SIG-M5 treated with dmso at 0.1 percent for 504 hours (cell line): ENCODE measurements around the gene OPN1SW.
A peak's percentile ranks its signal among the peaks of the same experiment; 100 is the strongest.

ENCODE experiments used
- DNase-seq: peaks from one replicate; lab custom pipeline; 2025; ENCODE audit not compliant: unreplicated experiment; lab: John Stamatoyannopoulos, UW

Gene OPN1SW

DNA sequence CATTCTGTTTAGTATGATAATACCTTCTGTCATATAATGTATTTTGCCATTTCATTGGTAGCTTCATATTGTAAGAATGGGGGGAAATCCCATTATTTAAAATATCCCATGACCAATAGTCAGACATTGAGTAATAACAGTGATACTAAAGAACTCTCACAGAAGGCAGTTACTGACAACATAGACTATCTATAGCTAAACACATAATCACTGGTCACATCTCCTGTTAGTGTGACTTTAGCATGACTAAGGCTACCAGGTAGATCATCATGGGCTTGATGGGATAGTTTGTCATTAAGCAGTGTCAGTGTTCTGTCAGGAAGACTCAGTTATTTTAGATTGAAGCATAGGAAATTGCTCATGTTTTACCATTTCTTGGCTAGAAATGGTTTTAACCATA lies 16.4 kb downstream of the OPN1SW start:
- DNase-seq = no peak

DNA sequence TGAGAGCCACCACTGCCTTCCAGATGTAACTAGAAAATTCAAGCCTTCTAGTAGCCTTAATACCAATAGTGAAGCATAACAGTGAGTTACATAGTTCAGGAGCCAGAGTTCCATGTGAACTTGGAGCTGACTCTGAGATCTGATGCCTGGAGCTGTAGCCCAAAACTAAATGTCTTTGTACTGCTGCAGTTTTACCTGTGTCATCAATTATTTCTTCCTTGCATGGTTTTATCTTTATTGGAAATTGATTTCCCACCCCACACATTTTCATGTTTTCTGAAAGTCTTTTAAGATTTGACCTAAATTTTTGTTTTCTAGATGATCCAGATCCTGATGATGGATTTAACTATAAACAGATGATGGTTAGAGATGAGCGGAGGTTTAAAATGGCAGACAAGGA lies 17.0 kb downstream of the OPN1SW start:
- DNase-seq = no peak

DNA sequence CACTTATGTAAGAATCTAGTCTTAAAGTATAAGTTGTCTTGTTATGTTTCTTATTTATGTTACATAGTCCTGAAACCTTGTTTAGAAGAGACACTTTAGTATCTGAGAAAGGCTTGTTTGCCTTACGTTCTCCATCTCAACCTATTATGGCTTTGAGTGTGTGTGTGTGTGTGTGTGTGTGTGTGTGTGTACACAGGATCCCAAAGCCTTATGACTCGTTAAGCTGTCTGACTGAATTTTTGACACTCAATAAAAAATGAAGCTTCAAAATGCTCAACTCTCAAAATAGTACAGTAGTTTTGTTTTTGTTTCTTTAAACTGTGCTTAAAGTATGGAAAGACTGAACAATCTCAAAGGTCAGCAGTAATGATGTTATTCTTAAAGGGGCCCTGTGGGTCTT lies 18.4 kb downstream of the OPN1SW start:
- DNase-seq = no peak

DNA sequence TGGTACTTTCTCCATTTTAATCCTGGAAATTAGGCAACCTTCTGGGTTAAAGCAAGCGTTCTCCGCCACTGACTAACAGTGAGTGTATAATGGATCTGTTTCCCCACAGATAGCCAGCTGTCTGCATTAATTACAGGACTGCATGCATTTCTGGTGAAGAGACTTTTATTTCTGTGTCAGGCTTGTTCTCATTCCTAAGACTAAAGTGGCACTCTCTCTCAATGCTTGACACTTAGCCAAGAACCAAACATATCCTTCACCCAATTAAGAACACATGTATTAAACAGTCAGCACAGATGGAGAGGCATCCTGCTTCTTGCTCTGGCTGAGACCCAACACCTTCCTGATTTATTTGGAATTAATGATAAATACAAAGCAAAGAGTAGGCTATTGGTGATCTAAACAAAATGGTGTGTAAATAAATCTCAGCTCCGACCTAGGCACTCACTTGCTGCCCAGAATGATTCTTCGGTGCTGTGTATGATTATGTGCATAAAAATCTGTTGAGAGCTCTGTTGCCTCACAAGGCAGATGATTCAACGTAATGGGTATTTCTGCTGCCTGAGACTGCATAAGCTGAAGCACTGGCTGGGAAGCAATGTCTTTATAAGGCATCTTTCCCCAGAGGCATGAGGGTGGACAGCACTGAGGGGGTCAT lies 19.6 kb downstream of the OPN1SW start:
- DNase-seq = no peak

DNA sequence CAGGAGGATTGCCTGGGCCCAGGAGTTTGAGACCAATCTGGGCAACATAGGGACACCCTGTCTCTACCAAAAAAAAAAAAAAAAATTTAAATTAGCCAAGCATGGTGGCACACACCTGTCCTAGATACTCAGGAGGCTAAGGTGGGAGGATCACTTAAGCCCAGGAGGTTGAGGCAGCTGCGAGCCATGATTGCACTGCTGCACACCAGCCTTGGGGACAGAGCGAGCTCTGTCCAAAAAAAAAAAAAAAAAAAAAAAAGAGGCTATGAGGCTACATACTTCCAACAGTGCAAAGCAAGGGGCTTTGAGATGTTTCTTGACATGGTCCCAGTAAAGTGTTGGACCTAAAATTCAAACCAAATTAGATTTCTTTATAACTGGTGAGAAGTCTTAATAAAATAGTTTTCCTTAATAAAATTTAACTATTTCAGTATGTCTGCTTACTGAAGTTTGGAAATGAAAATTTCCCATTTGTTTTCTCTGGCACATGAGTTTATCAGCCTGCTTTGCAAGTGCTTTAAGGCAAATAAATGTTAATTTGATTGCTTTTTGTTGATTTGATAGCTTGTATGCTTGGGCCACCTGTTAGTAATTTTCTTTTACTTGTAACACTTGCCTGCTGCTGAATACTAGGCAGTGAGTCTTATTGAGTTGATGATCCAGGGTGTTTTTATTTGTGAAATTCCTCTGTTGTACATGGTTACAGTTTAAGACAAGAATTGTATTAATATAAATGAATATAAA lies 20.3 kb downstream of the OPN1SW start:
- DNase-seq = no peak

DNA sequence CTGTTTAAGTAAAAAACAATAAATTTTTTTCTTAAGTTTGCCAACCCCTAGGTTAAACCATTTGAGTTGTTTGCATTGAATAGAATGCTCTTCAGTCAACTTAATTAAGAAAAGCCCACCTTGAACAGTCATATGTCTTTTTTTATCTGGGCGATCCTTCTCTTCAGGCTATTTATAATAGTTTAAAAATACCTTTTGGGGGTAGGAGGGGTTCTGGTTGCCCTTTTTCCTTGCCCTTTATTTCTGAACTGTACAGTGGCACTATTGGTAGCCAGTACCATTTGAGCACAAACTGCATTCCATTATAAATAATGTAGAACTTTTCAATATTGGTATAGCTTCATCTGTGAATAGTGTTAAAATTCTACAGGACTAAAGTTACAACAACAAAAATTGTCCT lies 23.3 kb downstream of the OPN1SW start:
- no peak for DNase-seq

DNA sequence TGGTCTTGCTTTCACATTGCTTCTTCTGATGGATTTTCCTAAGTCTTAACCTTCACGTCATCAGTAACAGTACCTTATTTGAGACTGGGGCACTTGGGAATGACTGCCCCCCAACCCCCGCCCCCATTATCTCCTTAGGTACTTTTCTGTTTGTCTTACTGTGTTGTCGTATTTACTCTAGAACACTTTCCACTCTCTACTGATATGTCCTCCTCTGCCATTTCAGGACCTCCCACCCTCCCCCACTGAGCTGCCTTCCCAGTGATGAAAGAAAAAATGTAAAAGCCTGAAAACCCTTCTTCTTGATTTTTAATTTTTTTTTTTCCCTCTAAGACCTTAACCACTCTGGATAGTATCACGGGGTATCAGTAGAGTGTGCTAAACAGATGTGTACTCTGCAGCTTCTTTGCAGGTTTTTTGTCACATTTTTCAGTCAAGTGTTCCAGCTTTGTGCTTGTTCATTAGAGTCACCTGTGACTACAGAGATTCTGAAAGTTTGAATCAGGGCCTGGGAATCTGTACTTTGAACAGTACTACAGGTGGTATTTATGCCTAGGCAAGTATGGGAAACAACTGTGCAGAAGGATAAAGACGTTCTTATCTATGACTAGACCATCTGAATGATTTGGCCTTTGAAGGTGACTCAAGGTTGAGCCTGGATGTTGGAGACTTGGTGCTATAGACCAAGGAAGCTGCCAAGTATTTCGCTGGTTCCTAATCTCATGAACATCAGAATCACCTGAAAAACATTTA lies 28.1 kb downstream of the OPN1SW start:
- DNase-seq = no peak

DNA sequence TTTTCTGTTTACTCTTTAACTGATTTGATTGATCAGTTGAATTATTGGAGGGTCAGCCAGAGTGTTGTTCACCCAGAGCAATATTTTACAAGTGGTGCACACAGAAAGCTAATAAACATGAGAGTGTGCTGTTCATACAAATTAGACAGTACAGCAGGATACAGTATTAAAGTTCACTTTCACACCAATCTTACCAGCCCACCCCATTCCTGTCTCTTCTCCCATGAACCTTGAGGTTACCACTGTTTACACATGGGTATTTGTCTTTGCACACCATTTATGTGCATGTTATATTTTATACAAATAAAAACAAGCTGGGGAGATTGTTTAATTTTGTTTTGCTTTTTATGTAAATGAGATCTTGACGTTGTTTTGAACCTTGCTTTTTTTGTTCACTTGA lies 29.9 kb downstream of the OPN1SW start:
- no peak for DNase-seq

DNA sequence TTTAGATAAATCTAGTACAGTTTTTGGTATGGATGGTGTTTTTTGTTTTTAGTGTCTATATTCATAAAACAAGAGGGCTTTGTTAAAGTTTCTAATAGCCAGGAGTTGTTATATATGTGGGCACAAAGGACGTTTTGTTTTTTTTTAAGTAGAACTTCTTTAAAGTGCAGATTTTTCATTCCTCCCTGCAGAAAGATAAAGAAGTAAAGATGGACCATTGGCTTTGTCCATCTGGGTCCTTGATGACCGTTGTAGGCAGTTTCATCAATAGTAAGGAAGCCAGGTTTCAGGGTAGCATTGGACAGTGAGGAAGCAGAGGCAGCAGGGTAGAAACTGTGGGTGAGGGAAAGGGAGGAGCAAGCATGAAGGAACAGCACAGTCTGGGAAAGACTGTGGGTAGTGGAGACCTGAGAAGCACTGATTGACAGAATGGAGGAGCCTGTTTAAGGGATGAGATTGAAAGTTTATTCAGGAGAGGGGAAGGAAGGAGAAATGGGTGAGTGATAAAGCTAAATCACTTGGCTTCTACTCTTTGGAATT lies 31.2 kb downstream of the OPN1SW start:
- no peak for DNase-seq

DNA sequence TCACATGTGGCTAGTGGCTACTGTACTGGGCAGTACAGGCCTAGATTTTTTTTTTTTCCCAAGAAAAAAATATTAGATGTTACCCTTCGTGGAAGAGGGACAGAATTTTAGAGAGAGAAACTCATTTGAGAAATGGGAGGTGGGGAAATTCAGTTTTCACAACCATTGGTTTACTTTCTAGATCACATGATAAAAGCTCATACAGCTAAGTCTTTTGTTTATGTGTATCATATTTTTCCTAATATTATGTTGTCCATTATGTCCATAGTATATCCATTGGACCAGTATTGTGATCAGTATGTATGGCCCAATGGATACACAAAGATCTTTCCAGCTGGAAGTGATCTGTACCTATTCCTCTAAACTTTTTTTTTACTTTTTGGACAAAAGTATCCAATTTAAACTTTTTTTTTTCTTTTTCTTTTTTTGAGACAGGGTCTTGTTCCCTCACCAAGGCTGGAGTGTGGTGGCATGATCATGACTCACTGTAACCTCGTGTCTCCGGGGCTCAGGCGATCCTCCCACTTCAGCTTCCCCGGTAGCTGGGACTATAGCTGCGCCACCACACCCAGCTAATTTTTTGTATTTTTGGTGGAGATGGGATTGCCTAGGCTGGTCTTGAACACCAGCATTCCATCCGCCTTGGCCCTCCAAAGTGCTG lies 32.4 kb downstream of the OPN1SW start:
- DNase-seq = no peak

DNA sequence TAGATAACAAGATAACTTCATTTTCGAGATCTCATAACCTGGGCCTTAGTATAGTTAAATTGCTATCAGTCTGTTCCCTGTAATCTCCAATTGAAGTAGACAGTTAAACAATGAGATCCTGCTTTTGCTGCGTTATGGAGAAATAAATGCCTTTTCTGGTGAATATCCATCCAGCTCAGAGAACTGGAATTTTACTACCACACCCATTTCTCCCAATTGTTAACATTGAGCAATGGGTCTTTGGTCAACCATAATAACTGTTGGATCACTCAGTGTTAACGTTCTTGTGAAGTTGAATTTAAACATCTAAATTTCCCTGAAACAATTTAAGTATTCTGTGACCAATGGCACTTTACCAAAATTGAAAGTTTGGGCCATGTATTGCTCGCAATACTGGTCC lies 33.4 kb downstream of the OPN1SW start:
- DNase-seq = no peak

DNA sequence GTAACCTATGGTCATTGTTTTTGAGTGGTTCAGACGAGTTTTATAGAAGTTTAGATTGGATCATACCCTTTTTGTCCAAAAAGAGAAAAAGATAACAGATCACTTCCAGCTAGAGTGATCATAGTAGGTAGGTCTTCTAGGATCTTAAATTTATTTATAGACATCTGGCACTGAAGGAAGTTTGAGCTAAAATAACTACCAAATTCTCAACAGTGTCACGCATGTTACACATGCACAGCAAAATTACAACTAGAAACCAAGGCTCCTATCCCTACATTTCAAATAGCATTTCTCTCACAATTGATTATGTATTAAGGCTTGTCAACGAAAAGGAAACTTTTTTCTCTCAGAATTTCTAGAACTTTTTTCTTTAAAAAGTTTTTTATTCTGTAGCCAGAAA lies 34.1 kb downstream of the OPN1SW start:
- no peak for DNase-seq

DNA sequence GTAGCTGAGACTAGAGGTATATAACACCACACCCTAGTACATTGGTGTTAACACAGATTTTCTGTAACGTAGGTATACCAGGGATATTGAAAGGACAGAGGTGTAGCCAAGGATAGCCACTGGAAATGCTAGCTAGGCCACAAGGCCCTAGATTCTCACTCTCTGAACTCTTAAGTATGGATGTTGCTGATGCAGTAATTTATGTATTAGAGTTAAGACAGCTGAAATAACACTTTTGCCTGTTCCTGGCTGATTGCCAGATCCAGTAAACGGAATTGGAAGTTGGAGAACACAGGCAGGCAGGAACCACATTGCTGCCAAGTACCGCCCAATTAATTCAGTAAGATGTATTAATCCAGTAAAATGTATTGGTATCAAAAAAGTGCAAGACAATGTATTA lies 34.6 kb downstream of the OPN1SW start:
- DNase-seq = no peak

DNA sequence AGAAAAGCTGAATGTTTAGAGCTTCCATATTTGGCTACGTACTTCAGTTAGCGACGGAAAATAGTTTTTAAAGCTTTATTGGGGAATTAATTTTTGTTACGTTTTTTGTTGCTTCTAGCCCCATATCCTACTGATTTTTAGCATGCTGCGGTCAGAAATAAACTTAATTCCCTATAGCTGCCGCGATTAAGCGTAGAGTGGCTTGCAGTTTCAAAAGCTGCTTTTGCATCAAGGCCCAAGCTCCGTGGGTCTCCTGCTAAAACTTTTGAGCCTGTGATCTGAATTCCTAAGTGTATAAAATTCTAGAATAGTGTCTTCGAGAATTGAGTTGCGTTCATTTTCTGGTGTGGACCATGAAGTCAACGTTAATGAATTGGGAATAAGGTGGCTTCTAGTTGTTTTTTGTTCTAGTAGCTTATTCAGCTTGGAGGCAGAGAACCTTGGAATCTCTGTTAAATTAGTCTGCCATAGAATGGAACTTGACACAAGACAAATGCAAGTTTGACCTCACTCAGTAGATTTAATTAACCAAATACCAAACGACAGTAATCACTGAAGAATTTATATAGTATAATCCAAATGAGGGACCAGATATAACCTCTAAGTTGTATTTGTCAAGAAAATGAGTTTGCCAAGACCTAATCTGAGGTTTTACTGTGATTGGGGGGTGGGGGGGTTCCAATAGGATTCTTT lies 35.5 kb downstream of the OPN1SW start:
- no peak for DNase-seq

DNA sequence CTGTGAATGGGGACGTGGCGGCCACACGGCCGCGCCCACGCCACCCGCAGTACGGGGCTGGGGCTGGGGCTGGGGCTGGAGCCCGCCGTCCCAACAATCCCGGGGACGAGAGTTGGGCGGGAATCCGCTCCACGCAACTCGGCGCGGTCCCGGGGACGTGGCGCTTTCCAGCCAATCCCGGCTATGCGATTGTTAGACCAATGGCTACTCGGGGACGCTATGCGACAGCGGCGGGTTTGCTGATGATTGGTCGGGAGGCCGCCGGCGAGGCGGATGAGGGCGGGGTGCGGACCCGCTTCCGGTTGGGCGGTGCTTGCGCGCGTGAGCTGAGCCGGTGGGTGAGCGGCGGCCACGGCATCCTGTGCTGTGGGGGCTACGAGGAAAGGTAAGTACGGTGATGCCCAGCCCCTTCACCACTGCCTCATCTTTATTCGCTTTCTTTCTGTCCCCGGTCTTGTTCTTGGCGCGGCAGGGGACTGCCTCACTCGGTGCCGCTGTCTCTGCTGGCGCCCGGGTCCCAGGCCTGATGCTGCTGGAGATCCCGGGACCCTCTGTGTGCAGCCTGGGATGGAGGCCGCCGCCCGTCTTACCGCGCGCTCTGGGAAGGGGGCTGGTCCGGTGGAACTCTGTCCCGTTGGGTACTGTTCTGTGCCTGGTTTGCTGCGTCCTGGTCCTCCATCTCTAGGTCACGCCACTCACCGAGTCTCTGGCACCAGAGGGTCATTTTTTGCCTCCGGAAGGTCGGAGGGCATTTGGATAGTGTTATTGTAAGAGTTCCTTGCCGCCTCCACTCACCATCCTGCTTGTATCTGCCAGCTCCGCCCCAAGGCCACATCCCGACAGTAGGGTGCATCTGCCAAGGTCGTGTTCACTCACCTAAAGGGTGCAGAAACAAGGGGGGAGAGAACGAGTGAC lies 36.3 kb downstream of the OPN1SW start, which contains the start of gene CALU:
CALU (plus strand) TSS at position 312 of the 915 bp plus-strand sequence. CDS start 9,225 bp downstream, outside the sequence.
- peak; percentile 92 for DNase-seq

DNA sequence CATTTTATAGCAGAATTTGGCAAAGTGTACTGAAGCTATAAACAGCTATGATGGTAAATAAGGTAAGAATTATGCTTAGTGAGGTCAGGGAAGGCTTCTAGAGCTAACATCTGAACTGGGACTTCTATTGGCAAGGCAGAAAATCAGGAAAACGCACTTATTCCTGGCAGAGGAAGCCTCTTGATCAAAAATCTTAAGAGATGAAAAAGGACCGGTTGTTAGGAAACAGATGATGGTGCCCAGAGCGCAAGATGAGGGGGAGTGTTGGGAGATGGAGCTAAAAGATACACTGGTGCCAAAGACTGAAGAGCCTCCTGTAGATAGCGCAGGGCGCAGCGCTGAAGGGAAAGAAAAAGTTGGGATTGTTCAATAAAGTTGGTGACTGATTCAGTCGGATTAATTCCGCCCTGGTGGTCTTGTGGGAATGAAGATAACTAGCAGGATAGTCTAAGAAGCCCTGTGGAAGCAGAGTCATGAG lies 37.0 kb downstream of the OPN1SW start:
- DNase-seq = no peak

DNA sequence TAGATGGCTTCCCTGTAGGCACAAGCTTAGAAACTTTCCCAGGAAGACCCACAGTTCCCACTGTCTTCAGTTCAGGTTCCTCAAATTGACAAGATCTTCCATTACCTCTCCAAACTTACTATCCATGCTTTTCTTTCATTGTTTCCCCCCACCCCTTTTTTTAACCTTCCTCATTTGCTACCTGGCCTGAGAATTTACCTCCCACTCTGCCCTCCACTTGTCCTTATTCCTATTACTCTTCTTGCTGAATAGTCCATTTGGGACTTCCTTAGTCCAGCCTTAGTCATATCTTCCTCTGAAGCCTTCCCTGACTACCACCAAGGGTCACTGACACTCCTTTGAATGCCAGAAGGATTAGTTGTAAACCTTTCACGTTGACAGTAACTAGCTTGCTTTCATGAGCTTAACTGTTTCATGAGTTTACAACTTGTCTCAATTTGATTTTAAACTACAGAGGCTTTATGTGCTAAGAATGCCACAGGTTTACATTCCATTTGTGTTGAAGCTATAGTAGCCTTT lies 37.7 kb downstream of the OPN1SW start:
- no peak for DNase-seq

DNA sequence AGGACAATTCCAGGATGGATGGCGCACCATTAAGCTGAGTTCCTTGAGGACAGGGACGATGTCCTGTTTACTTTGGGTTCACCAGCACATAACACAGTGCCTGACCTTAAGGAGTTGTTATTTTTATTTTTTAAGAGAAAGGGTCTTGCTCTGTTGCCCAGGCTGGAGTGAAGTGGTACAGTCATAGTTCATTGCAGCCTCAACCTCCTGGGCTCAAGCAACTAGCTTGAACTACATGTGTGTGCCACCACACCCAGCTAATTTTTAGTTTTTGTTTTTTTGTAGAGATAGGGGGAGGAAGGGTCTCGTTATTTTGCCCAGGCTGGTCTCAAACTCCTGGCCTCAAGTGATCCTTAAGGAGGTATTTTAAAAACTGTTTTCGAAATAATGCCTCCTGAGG lies 38.2 kb downstream of the OPN1SW start:
- no peak for DNase-seq

DNA sequence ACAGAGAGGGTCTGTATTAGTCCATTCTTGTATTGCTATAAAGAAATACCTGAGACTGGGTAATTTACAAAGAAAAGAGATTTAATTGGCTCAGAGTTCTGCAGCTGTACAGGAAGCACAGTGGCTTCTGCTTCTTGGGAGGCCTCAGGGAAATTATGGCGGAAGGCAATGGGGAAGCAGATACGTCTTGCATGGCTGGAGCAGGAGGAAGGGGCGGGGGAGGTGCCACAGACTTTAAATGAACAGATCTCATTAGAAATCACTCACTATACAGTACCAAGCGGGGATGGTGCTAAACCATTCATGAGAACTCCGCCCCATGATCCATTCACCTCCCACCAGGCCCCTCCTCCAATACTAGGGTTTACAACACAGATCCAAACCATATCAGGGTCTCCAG lies 40.2 kb downstream of the OPN1SW start:
- DNase-seq = no peak
